ENCODE data around the gene LRBA.

Gene LRBA

GRCh38 chr4:150493851-150494250, 521.2 kb downstream of the LRBA start:
- TF ChIP-seq CTCF (IDR thresholded peaks at IDR 0.05; ENCODE audit: low read depth, low read length, missing control alignments): no peak
- in situ Hi-C loops (cut with HindIII; ENCODE audit: low sequenced_read_pairs): no loop called here
- H3K4me3 ChIP-seq (ENCODE audit: low read depth, low read length): no peak overlapping the region
- no peak for DNase-seq (ENCODE audit: low read depth)

DNA sequence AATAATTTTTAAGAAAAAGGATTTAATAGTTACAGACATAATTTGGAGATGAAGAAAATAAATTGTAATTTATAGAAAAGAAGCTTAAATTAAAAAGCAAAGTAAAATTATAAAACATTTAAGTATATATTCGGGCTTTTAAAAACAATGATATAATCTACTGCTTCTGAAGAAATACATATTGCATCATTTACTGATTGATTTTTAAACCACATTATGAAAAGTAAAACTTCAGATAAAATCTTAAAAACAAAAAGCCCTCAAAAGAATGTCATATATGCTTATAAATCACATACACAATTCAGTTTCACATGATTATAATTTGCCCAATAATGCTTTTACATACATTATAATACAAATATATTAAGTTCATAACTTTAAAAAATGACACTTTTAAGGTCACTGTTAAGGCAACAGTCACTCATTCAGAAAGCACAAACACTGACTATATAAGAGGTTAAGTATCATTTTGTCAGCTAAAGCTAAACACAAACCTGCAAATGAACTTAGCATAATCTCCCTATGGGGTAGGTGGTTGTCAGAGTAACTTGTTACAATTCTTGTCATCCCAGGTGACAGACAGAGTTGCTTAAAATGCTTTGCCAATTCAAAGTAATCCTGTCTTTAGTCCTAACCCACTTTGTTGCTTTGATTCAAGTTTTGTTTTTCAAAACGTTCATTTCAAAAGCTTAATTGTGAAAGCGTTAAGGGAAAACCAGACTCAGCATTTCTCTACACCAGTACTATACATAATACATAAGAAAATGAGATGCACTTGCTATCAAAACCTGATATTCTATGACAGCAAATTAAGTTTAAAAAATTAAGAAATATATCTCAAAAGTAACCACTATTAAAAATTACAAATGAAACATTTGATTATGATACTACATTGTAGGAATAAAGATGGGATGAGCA, 523.7 kb downstream of the LRBA start:
- no peak for TF ChIP-seq CTCF (IDR thresholded peaks at IDR 0.05; ENCODE audit: low read depth, low read length, missing control alignments)
- in situ Hi-C loops (cut with HindIII; ENCODE audit: low sequenced_read_pairs): no loop called here
- DNase-seq (ENCODE audit: low read depth): no peak
- no peak overlapping the region for H3K4me3 ChIP-seq (ENCODE audit: low read depth, low read length)

DNA sequence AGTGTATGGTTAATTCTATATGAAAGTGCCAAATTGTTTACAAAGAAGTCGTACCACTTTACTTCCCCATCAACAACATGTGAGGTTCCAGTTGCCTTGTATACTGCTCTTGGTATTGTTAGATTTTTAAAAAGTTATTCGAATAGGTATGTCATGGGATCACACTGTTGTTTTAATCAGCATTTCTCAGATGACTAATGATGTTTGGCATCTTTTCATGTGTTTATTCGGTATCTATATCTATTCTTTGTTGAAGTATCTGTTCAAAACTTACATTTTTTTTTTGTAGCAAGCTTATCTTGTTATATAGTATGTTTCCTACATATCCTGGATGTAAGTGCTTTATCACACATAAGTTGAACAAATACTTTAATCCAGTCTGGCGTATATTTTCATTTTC, 532.5 kb downstream of the LRBA start:
- no peak for DNase-seq (ENCODE audit: low read depth)
- no peak for TF ChIP-seq CTCF (IDR thresholded peaks at IDR 0.05; ENCODE audit: low read depth, low read length, missing control alignments)
- H3K4me3 ChIP-seq (ENCODE audit: low read depth, low read length): no peak overlapping the region
- in situ Hi-C loops (cut with HindIII; ENCODE audit: low sequenced_read_pairs): no loop called here

- H3K4me3 ChIP-seq (ENCODE audit: low read depth, low read length): no peak overlapping the region
- TF ChIP-seq CTCF (IDR thresholded peaks at IDR 0.05; ENCODE audit: low read depth, low read length, missing control alignments): no peak
- in situ Hi-C loops (cut with HindIII; ENCODE audit: low sequenced_read_pairs): no loop called here
- DNase-seq (ENCODE audit: low read depth): no peak
Measured at GRCh38 chr4:150479657-150480056, 535.4 kb downstream of the LRBA start.

DNA sequence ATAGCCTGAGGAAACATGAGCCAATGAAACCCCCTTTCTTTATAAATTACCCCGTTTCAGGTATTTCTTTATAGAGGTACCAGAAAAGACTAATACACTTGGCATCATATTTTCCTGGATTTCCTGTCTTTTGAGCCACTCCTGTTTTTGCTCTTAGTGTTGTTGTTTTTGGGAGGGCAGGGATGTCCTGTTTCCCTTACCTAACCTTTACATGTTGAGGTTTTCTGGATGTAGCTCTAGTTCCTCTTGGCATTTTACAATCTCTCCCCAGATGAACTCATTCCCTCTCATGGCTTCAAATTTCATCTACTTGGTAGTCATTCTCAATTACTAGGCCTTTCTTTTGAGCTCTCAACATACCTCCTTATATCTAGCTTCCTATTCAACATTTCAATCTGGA, 537.2 kb downstream of the LRBA start:
- no peak for TF ChIP-seq CTCF (IDR thresholded peaks at IDR 0.05; ENCODE audit: low read depth, low read length, missing control alignments)
- no peak for DNase-seq (ENCODE audit: low read depth)

DNA sequence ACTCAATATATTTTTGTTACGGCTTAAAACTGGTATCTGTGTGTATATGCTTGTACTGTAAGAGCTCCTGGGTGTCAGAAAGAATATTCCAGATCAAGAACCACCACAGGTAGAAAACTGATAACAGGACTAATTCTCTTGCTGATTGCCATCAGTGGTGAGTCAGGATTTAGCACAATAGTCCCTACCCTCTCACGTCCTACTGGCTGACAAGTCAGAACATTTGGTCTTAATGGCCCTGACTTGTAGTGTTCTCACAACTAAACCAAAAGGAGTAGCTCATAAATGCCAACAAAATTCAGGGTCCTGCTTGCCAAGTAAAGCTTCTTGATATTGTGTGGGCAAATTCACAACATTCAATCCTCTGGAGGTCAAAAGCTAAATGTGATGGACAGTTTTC, 538.3 kb downstream of the LRBA start:
- no peak for DNase-seq (ENCODE audit: low read depth)
- in situ Hi-C loops (cut with HindIII; ENCODE audit: low sequenced_read_pairs): no loop called here
- H3K4me3 ChIP-seq (ENCODE audit: low read depth, low read length): no peak overlapping the region
- TF ChIP-seq CTCF (IDR thresholded peaks at IDR 0.05; ENCODE audit: low read depth, low read length, missing control alignments): no peak

More for the DNA sequence above, 537.2 kb downstream of the LRBA start:
- no peak overlapping the region for H3K4me3 ChIP-seq (ENCODE audit: low read depth, low read length)
- in situ Hi-C loops (cut with HindIII; ENCODE audit: low sequenced_read_pairs): no loop called here

All from astrocyte of the cerebellum (primary cell).